Panc1 (cell line): ENCODE results near the gene TWIST2.

ENCODE experiments used
- CTCF ChIP-seq: fragments of 450-650 bp; IDR thresholded peaks from 2 replicates; pipeline ENCODE4 v1.5.1; 2017; ENCODE audit warnings: mild to moderate bottlenecking
- POLR2AphosphoS5 ChIP-seq: IDR thresholded peaks from 2 replicates; pipeline ENCODE4 v1.6.1; 2012; ENCODE audit warnings: mild to moderate bottlenecking, low read depth, low read length, moderate library complexity
- REST ChIP-seq, 2 experiments: IDR thresholded peaks; 2 replicates each; pipeline ENCODE4 v1.6.1; 2011 to 2012; ENCODE audit warnings: low read depth in 2 of 2, control low read depth in 1 of 2, low read length in 1 of 2, mild to moderate bottlenecking in 1 of 2, moderate library complexity in 1 of 2; ENCODE audit not compliant: insufficient read depth in 1 of 2

- TF ChIP-seq CTCF (no peak), POLR2AphosphoS5 (no peak), REST (IDR thresholded peaks at IDR 0.05; ENCODE audit: insufficient read depth in 1 of 2, low read depth in 2 of 2, low read length in 1 of 2) (no peak)
These were observed 24.9 kb downstream of the TWIST2 start for GRCh38 chr2:238872628-238873380.
